KMS-11 (cell line): Measurements from ENCODE around the gene ALAD.

Experiments
- H2AFZ ChIP-seq: fragments of 200-600 bp; sonication (generic); 2 replicates; pipeline ENCODE4 v1.6.1; 2016; ENCODE audit warnings: antibody characterized with exemption, mixed run types, low read depth
- H3K27ac ChIP-seq: fragments of 200-600 bp; sonication (generic); 2 replicates; pipeline ENCODE4 v1.6.1; 2016; ENCODE audit warnings: mild to moderate bottlenecking, mixed run types
- H3K27me3 ChIP-seq: fragments of 200-600 bp; sonication (generic); 2 replicates; pipeline ENCODE4 v1.6.1; 2017; ENCODE audit warnings: mild to moderate bottlenecking, low read depth, mixed run types, moderate library complexity; ENCODE audit not compliant: insufficient read depth
- H3K36me3 ChIP-seq: fragments of 200-600 bp; sonication (generic); 2 replicates; pipeline ENCODE4 v1.6.1; 2017; ENCODE audit warnings: mild to moderate bottlenecking, mixed run types; ENCODE audit not compliant: insufficient read depth
- H3K4me1 ChIP-seq: fragments of 200-600 bp; sonication (generic); 2 replicates; pipeline ENCODE4 v1.6.1; 2016; ENCODE audit warnings: mild to moderate bottlenecking, low read depth, mixed run types; ENCODE audit not compliant: poor library complexity, severe bottlenecking
- H3K4me2 ChIP-seq: fragments of 200-600 bp; sonication (generic); 2 replicates; pipeline ENCODE4 v1.7.0; 2016; ENCODE audit warnings: mild to moderate bottlenecking, mixed run types
- H3K4me3 ChIP-seq: fragments of 200-600 bp; sonication (generic); IDR thresholded peaks from 2 replicates; pipeline ENCODE4 v1.6.1; 2017; ENCODE audit warnings: low read depth, low read length, mixed read lengths; ENCODE audit not compliant: insufficient read depth
- H3K79me2 ChIP-seq: fragments of 200-600 bp; sonication (generic); 2 replicates; pipeline ENCODE4 v1.6.1; 2016; ENCODE audit warnings: low read depth, mixed run types; ENCODE audit not compliant: insufficient read depth
- H3K9ac ChIP-seq: fragments of 200-600 bp; sonication (generic); 2 replicates; pipeline ENCODE4 v1.6.1; 2016; ENCODE audit warnings: mild to moderate bottlenecking, mixed run types
- H4K20me1 ChIP-seq: fragments of 200-600 bp; sonication (generic); 2 replicates; pipeline ENCODE4 v1.6.1; 2016; ENCODE audit warnings: mild to moderate bottlenecking, mixed run types; ENCODE audit not compliant: insufficient read depth
- TF ChIP-seq, protein P1 (sequence below): fragments of 200-600 bp; sonication (generic); conservative IDR thresholded peaks from 2 replicates; pipeline ENCODE4 v1.6.1; 2017; ENCODE audit warnings: low read depth, mild to moderate bottlenecking, antibody characterized with exemption, low read length, moderate library complexity, mixed read lengths

ALAD gene

DNA sequence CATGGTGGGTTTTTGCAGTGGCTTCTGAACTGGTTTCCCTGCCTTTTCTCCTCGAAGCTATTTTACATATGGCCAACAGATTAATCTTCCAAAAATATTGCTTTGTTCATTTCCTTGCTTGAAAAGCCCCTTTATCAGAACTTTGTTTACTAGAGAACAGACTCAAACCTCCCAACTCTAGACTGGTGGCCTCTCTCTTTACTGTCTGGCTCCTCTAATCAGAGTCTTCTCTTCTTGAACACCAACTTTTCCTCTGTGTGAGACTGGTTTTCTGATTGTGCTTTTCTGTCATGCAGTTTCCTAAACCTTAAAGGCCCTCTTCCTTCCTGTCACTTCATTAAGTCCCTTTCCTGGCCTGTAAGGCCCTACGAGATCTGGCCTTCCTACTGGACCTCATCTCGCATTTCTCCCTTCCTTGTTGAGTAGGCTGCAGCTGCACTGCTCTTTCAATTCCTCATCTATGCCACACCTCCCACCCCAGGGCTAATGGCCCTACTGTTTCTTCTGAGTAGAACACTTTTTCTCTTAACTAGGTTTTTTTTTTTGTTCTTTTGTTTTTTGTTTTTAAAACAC lies 15.2 kb upstream of the ALAD start:
- Histone ChIP-seq H3K36me3 (no peaks in the 10 kb centered on the region), H3K27ac (no peak overlapping the region), H3K79me2 (no peaks in the 10 kb centered on the region), H3K4me1 (peaks cover 7% of the 10 kb centered on the region), H3K4me3 (no peak overlapping the region), H3K27me3 (no peaks in the 10 kb centered on the region), H3K4me2 (no peak overlapping the region), H3K9ac (no peak overlapping the region), H2AFZ (no peak overlapping the region), H4K20me1 (no peaks in the 10 kb centered on the region)
- TF ChIP-seq, protein P1, sequence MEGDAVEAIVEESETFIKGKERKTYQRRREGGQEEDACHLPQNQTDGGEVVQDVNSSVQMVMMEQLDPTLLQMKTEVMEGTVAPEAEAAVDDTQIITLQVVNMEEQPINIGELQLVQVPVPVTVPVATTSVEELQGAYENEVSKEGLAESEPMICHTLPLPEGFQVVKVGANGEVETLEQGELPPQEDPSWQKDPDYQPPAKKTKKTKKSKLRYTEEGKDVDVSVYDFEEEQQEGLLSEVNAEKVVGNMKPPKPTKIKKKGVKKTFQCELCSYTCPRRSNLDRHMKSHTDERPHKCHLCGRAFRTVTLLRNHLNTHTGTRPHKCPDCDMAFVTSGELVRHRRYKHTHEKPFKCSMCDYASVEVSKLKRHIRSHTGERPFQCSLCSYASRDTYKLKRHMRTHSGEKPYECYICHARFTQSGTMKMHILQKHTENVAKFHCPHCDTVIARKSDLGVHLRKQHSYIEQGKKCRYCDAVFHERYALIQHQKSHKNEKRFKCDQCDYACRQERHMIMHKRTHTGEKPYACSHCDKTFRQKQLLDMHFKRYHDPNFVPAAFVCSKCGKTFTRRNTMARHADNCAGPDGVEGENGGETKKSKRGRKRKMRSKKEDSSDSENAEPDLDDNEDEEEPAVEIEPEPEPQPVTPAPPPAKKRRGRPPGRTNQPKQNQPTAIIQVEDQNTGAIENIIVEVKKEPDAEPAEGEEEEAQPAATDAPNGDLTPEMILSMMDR, result no peak

DNA sequence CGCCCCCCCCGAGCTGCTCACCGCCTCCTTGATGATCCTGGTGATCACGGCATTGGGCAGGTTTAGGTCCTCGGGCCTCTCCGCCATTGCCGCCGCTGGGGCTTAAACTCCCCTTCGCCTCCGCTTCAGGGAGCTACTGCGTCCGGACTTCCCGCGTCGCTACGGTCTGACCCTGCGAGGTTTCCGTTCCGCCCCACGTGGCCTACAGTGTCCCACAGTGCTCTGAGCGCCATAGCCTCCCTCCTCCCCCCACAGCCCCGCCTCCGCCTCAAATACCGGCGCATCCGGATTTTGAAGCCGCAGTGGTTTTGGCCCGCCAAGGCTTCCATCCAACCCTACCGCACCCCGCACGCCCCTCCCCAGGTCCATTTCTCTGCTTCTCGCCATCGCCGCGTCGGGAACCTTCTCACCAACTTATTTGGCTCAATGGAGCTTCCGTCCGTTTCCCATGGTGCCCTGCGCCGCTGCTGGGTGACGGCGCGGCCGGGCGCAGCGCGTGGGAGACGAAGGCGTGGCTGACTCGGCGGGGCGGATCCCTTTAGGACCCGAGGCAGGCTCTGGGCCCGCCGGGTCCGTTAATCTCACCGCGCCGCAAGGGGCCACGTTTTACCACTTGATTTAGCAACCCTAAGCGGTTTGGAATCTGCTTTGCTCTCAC lies 9.3 kb upstream of the ALAD start, which contains the start of the genes C9orf43 and POLE3:
C9orf43 (plus strand) TSS at position 541 of the 658 bp plus-strand sequence. CDS start 2,747 bp downstream, outside the sequence.
POLE3 (minus strand) TSS at position 469 of the 658 bp plus-strand sequence; CDS start at position 87, 382 bp downstream.
- Histone ChIP-seq H3K27ac (peak within 1 kb of the TSS; percentile 97), H3K9ac (peak within 1 kb of the TSS; percentile 98), H3K4me2 (peak within 1 kb of the TSS; percentile 97), H3K36me3 (peaks cover 6% of the 10 kb centered on the region; the same call in 1 of the 2 replicates), H3K27me3 (no peaks in the 10 kb centered on the region), H4K20me1 (no peaks in the 10 kb centered on the region), H3K4me1 (peaks cover 37% of the 10 kb centered on the region), H3K79me2 (peaks cover 20% of the 10 kb centered on the region), H3K4me3 (no peak within 1 kb of the TSS), H2AFZ (peak within 1 kb of the TSS; percentile 70)
- TF ChIP-seq, protein P1, result no peak

DNA sequence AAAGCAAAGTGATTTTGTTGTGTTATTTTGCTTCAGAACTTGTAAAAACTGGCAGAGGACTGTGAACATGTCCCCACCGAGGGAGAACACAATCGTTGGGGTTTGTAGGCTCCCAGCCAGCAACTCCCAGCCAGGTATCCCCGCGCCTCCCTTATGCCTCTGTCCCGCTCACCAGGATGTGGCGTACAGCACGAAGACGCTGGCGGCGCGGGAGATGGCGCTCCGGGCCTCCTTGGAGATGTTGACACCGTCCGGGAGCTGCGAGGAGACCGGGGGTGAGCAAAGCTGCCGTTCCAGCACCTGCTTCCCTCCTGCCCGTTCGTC lies 8.8 kb upstream of the ALAD start:
- TF ChIP-seq, protein P1, result no peak
- Histone ChIP-seq H2AFZ (peak overlapping the region; percentile 70; the same call in 1 of the 2 replicates), H3K9ac (peak overlapping the region; percentile 98), H3K4me3 (no peak overlapping the region), H3K4me1 (peaks cover 37% of the 10 kb centered on the region), H3K79me2 (peaks cover 20% of the 10 kb centered on the region), H3K4me2 (peak overlapping the region; percentile 97), H3K27ac (peak overlapping the region; percentile 97), H3K27me3 (no peaks in the 10 kb centered on the region), H4K20me1 (no peaks in the 10 kb centered on the region), H3K36me3 (peaks cover 6% of the 10 kb centered on the region; the same call in 1 of the 2 replicates)

DNA sequence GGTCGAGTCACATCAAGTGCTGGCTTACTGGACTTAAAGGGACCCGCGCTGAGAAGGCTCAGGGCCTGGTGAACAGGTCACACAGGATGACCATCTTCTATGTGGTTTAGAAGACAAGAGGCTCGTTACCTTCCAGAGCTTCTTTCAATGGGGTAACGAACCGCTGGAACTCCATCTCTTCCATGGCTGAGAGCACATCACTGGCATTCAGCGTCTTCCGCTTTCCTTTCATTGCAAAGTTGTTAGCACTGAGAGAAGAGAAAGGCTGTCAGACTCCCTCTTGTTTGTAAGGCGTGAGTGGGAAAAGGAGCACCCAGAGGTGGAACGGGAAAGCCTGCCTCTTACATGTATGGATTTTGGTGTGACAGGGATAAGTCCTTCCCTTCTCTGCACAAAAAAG lies 8.4 kb upstream of the ALAD start:
- Histone ChIP-seq H3K9ac (peak overlapping the region; percentile 98), H4K20me1 (no peaks in the 10 kb centered on the region), H3K27me3 (no peaks in the 10 kb centered on the region), H3K4me3 (no peak overlapping the region), H3K79me2 (peaks cover 20% of the 10 kb centered on the region), H3K4me1 (peaks cover 37% of the 10 kb centered on the region), H2AFZ (no peak overlapping the region), H3K36me3 (peaks cover 6% of the 10 kb centered on the region; the same call in 1 of the 2 replicates), H3K27ac (peak overlapping the region; percentile 97), H3K4me2 (peak overlapping the region; percentile 97)
- TF ChIP-seq, protein P1, result no peak
